HepG2 (cell line): ENCODE results near the gene MGLL. TPM values are rescaled to one million over a fixed set of nuclear protein-coding genes. Genes with fewer than 3 reads are reported as not detected.

Experiments
- ATAC-seq: fragments of 200-7000 bp; cut with Tn5 transposase; 3 replicates; pipeline ENCODE4 v1.9.1; 2020; ENCODE audit warnings: mild to moderate bottlenecking, moderate library complexity
- BruUV-seq: library from RNA; stranded (reverse); fragments of 400-500 nt; replicated peaks from 2 replicates; lab custom pipeline; 2021; lab: Mats Ljungman, UMichigan
- CTCF ChIA-PET: fragments of 300-600 bp; formaldehyde crosslinking; extraction: SDS; loops from one replicate; lab custom pipeline; 2021; ENCODE audit warnings: low total read pairs, inconsistent platforms, low intra/inter-chr PET ratio; lab: Yijun Ruan, JAX
- POLR2A ChIA-PET: fragments of 350-600 bp; sonication (Branson Sonifier 250); formaldehyde crosslinking; loops from one replicate; lab custom pipeline; 2020; ENCODE audit warnings: antibody characterized with exemption, inconsistent platforms; lab: Yijun Ruan, JAX
- DNase-seq: peaks from one replicate; pipeline ENCODE4 v3.0.0-alpha.2; 2015; ENCODE audit warnings: low spot score
- FAIRE-seq: peaks from 3 replicates; lab custom pipeline; 2011; peaks lifted over from hg19 to GRCh38; lab: Jason Lieb, UNC
- H2AFZ ChIP-seq: one replicate; pipeline ENCODE4 v1.6.1; 2011; ENCODE audit warnings: low read length, inconsistent platforms
- H3K27ac ChIP-seq: fragments of 300-600 bp; 3 replicates; pipeline ENCODE4 v1.8.0; 2011; ENCODE audit warnings: mixed run types, mild to moderate bottlenecking, mixed read lengths, low read length, inconsistent platforms; ENCODE audit not compliant: insufficient read depth; ENCODE audit errors: extremely low read length
- H3K27me3 ChIP-seq, 2 experiments: fragments of 200-600 bp in 1 of 2; 2 replicates in 1 of 2; 3 replicates in 1 of 2; pipeline versions ENCODE4 v1.6.0 to v1.8.0; 2011; ENCODE audit warnings: low read length in 2 of 2, mild to moderate bottlenecking in 2 of 2, moderate library complexity in 2 of 2, inconsistent platforms in 1 of 2; ENCODE audit not compliant: insufficient read depth in 2 of 2, control insufficient read depth in 1 of 2
- H3K36me3 ChIP-seq, 2 experiments: fragments of 200-600 bp in 1 of 2; replicated peaks in 1 of 2; 2 replicates in 1 of 2; 3 replicates in 1 of 2; pipeline versions ENCODE4 v1.5.1 to v1.8.0; 2011; ENCODE audit warnings: low read length in 2 of 2, inconsistent platforms in 1 of 2; ENCODE audit not compliant: insufficient read depth in 2 of 2, control insufficient read depth in 1 of 2
- H3K4me1 ChIP-seq: 2 replicates; pipeline ENCODE4 v1.5.1; 2012; ENCODE audit warnings: low read length, inconsistent platforms; ENCODE audit not compliant: insufficient read depth
- H3K4me2 ChIP-seq: 2 replicates; pipeline ENCODE4 v1.6.0; 2011; ENCODE audit warnings: low read depth, low read length, inconsistent platforms
- H3K4me3 ChIP-seq, 3 experiments: fragments of 200-600 bp in 1 of 3; sonication (generic), shearing (Covaris generic) in 1 of 3; replicated peaks in 1 of 3; 2 replicates each; pipeline ENCODE4 v1.5.1; 2011 to 2016; ENCODE audit warnings: low read length in 3 of 3, inconsistent platforms in 2 of 3, low read depth in 2 of 3, mild to moderate bottlenecking in 2 of 3, control low read depth in 1 of 3, mixed read lengths in 1 of 3; ENCODE audit not compliant: insufficient read depth in 1 of 3
- H3K79me2 ChIP-seq: one replicate; pipeline ENCODE4 v1.6.1; 2011; ENCODE audit warnings: low read length, inconsistent platforms; ENCODE audit not compliant: insufficient read depth
- H3K9ac ChIP-seq: 2 replicates; pipeline ENCODE4 v1.6.0; 2011; ENCODE audit warnings: mild to moderate bottlenecking, low read depth, low read length, inconsistent platforms; ENCODE audit not compliant: insufficient read depth
- H3K9me3 ChIP-seq: 2 replicates; pipeline ENCODE4 v1.5.1; 2012; ENCODE audit warnings: mild to moderate bottlenecking, low read length
- H4K20me1 ChIP-seq: 2 replicates; pipeline ENCODE4 v1.6.0; 2011; ENCODE audit warnings: inconsistent platforms, mild to moderate bottlenecking, low read length, moderate library complexity; ENCODE audit not compliant: insufficient read depth
- TFDP2 ChIP-seq: sonication (generic); formaldehyde crosslinking; IDR thresholded peaks from 2 replicates; pipeline ENCODE4 v1.4.0; 2020; ENCODE audit warnings: missing genetic modification reagents
- ZHX2 ChIP-seq, 2 experiments: sonication (generic) in 1 of 2; formaldehyde crosslinking in 1 of 2; IDR thresholded peaks; 2 replicates each; pipeline versions ENCODE4 v1.6.1 to v1.9.0; 2014 to 2022; ENCODE audit warnings: antibody characterized with exemption in 1 of 2, borderline replicate concordance in 1 of 2, inconsistent platforms in 1 of 2, low read depth in 1 of 2, missing genetic modification reagents in 1 of 2
- ZNF160 ChIP-seq: sonication (generic); formaldehyde crosslinking; IDR thresholded peaks from 2 replicates; pipeline ENCODE4 v1.8.0; 2022; ENCODE audit warnings: mild to moderate bottlenecking, inconsistent platforms, missing genetic modification reagents
- WGBS: methylation state at CpG from one replicate; pipeline ENCODE4 v1.1.6; 2017; ENCODE audit warnings: low lambda C conversion rate; 5-methylcytosine and 5-hydroxymethylcytosine counted together
- in situ Hi-C: cut with HindIII; loops from 2 replicates; pipeline ENCODE4 v1.10.0; 2017; ENCODE audit warnings: low pct_unique_long_range_greater_than_20kb; ENCODE audit not compliant: extremely low pct_ligation_motif_present
- intact Hi-C: fragments of 100-400 bp; cut with micrococcal nuclease; formaldehyde crosslinking; loops from one replicate; pipeline ENCODE4 v1.10.0; 2022; ENCODE audit not compliant: unreplicated experiment
- polyA plus RNA-seq, 8 experiments: library from polyadenylated mRNA; depleted of rRNA in 3 of 8; stranded (reverse) in 7 of 8; unstranded in 1 of 8; fragments of >200 nt; fragmentation: Illumina TruSeq in 4 of 8; extraction: Trizol in 4 of 8; gene quantifications; 2 replicates each; pipeline versions ENCODE4 v1.2.1 to v1.2.3, GENCODE V29; 2011 to 2016; ENCODE audit warnings: low read depth in 4 of 8, missing spikeins in 1 of 8, mixed read lengths in 1 of 8; ENCODE audit not compliant: insufficient read depth in 1 of 8
- total RNA-seq, 5 experiments: library from RNA; depleted of rRNA; stranded (reverse); fragments of >200 nt; fragmentation: Illumina TruSeq; extraction: Trizol; gene quantifications; 2 replicates each; pipeline ENCODE4 v1.2.3, GENCODE V29; 2016; ENCODE audit warnings: low read depth in 1 of 5
- TF ChIP-seq, protein P1 (sequence below): sonication (generic); formaldehyde crosslinking; IDR thresholded peaks from 2 replicates; pipeline ENCODE4 v1.4.0; 2020; ENCODE audit warnings: mild to moderate bottlenecking, missing genetic modification reagents

The MGLL gene
- total and polyA plus RNA-seq, 2 of the 13 experiments (the other 11 are each of a cell fraction or from before 2014, with no cell fraction given), result not detected

DNA sequence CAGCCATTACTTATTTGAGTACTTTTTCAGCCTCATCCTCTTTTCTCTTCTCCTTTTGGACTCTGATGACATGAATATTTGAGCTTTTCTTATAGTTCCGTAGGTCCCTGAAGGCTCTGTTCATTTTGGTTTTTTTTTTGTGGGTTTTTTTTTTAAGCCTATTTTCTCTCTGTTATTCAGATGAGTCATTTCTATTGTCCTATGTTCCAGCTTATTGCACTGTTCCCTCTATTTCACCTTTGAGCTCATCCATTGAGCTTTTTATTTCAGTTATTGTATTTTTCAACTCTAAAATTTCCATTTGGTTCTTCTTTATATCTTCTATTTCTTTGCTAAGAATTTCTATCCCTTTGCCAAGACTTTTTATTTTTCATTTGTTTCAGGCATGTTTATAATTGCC lies 7.2 kb upstream of the MGLL start:
- FAIRE-seq (no peak), DNase-seq (no peak), ATAC-seq (no peak)
- POLR2A ChIA-PET, result no interaction called here
- no peak overlapping the region for H3K4me2 ChIP-seq
- CTCF ChIA-PET, result no interaction called here
- TF ChIP-seq, protein P1, sequence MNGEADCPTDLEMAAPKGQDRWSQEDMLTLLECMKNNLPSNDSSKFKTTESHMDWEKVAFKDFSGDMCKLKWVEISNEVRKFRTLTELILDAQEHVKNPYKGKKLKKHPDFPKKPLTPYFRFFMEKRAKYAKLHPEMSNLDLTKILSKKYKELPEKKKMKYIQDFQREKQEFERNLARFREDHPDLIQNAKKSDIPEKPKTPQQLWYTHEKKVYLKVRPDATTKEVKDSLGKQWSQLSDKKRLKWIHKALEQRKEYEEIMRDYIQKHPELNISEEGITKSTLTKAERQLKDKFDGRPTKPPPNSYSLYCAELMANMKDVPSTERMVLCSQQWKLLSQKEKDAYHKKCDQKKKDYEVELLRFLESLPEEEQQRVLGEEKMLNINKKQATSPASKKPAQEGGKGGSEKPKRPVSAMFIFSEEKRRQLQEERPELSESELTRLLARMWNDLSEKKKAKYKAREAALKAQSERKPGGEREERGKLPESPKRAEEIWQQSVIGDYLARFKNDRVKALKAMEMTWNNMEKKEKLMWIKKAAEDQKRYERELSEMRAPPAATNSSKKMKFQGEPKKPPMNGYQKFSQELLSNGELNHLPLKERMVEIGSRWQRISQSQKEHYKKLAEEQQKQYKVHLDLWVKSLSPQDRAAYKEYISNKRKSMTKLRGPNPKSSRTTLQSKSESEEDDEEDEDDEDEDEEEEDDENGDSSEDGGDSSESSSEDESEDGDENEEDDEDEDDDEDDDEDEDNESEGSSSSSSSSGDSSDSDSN (CRISPR knock-in tag), result no peak
- no peak for TF ChIP-seq TFDP2 (CRISPR knock-in tag)
- TF ChIP-seq ZHX2 (IDR thresholded peaks at IDR 0.05; ENCODE audit: low read depth), result no peak
- TF ChIP-seq ZHX2 (CRISPR knock-in tag; IDR thresholded peaks at IDR 0.05; ENCODE audit: borderline replicate concordance), result no peak
- peak; percentile 90 for TF ChIP-seq ZNF160 (CRISPR knock-in tag)
- no peaks in the 10 kb centered on the region; the same call in 1 of the 2 replicates for H3K4me1 ChIP-seq
- no peaks in the 10 kb centered on the region for H3K79me2 ChIP-seq
- no peak overlapping the region for H2AFZ ChIP-seq
- H3K9ac ChIP-seq, result no peak overlapping the region
- intact Hi-C loops, result no loop called here
- 3% methylated on average over 1 of the region's 1 CpG for WGBS
- H3K27ac ChIP-seq, result no peak overlapping the region
- H4K20me1 ChIP-seq, result no peaks in the 10 kb centered on the region
- H3K4me3 ChIP-seq, result no peak overlapping the region
- no peaks in the 10 kb centered on the region for H3K36me3 ChIP-seq
- in situ Hi-C loops, result no loop called here
- no peaks in the 10 kb centered on the region for H3K27me3 ChIP-seq
- BruUV-seq, result no TSS peak
- no peaks in the 10 kb centered on the region; the same call in 1 of the 2 replicates for H3K9me3 ChIP-seq
